HEK293 (cell line): ENCODE results near the gene GPR34.

ENCODE experiments used
- CTCF ChIA-PET: fragments of 350-600 bp; formaldehyde crosslinking; extraction: SDS; loops from one replicate; lab custom pipeline; 2021; ENCODE audit warnings: antibody characterized with exemption; lab: Yijun Ruan, JAX
- POLR2A ChIA-PET: fragments of 300-600 bp; formaldehyde crosslinking; extraction: SDS; loops from one replicate; lab custom pipeline; 2020; ENCODE audit warnings: antibody characterized with exemption, inconsistent platforms; lab: Yijun Ruan, JAX
- H3K27ac ChIP-seq: fragments of 200-500 bp; sonication (Bioruptor generic); 2 replicates; pipeline ENCODE4 v1.5.1; 2014; ENCODE audit warnings: low read depth, low read length, control low read depth, inconsistent platforms; ENCODE audit errors: extremely low read depth
- H3K36me3 ChIP-seq, 2 experiments: fragments of 200-500 bp in 1 of 2; sonication (Bioruptor generic) in 1 of 2; 1 replicate in 1 of 2; 2 replicates in 1 of 2; pipeline ENCODE4 v1.5.1; 2014 to 2017; ENCODE audit warnings: inconsistent platforms in 2 of 2, low read length in 2 of 2; ENCODE audit not compliant: control insufficient read depth in 2 of 2, insufficient read depth in 1 of 2
- H3K4me1 ChIP-seq: fragments of 200-500 bp; sonication (Bioruptor generic); 2 replicates; pipeline ENCODE4 v1.5.1; 2014; ENCODE audit warnings: mild to moderate bottlenecking, low read length, inconsistent platforms; ENCODE audit not compliant: control insufficient read depth, insufficient read depth
- H3K4me3 ChIP-seq: 2 replicates; pipeline ENCODE4 v1.5.1; 2011; ENCODE audit warnings: low read depth, mild to moderate bottlenecking, control low read depth, low read length, moderate library complexity
- H3K9me3 ChIP-seq: fragments of 200-500 bp; sonication (Bioruptor generic); 2 replicates; pipeline ENCODE4 v1.5.1; 2014; ENCODE audit warnings: low read depth, low read length, inconsistent platforms; ENCODE audit not compliant: control insufficient read depth, insufficient read depth
- KLF1 ChIP-seq: fragments of 450-650 bp; formaldehyde crosslinking; IDR thresholded peaks from 2 replicates; pipeline ENCODE4 v1.5.1; 2016; ENCODE audit warnings: missing biosample characterization, missing genetic modification characterization
- MYNN ChIP-seq: fragments of 450-650 bp; formaldehyde crosslinking; IDR thresholded peaks from 2 replicates; pipeline ENCODE4 v1.5.1; 2016; ENCODE audit warnings: missing biosample characterization, missing genetic modification characterization, borderline replicate concordance
- ZBTB21 ChIP-seq: fragments of 450-650 bp; formaldehyde crosslinking; IDR thresholded peaks from 2 replicates; pipeline ENCODE4 v1.5.1; 2017; ENCODE audit warnings: missing biosample characterization, missing genetic modification characterization
- ZIC2 ChIP-seq: fragments of 450-650 bp; formaldehyde crosslinking; IDR thresholded peaks from 2 replicates; pipeline ENCODE4 v1.5.1; 2016; ENCODE audit warnings: missing biosample characterization, missing genetic modification characterization
- ZNF121 ChIP-seq: fragments of 450-650 bp; formaldehyde crosslinking; IDR thresholded peaks from 2 replicates; pipeline ENCODE4 v1.5.1; 2016; ENCODE audit warnings: missing biosample characterization, missing genetic modification characterization
- ZNF133 ChIP-seq: fragments of 450-650 bp; formaldehyde crosslinking; IDR thresholded peaks from 2 replicates; pipeline ENCODE4 v1.5.1; 2016; ENCODE audit warnings: missing biosample characterization, missing genetic modification characterization
- ZNF155 ChIP-seq: fragments of 450-650 bp; formaldehyde crosslinking; IDR thresholded peaks from 2 replicates; pipeline ENCODE4 v1.5.1; 2016; ENCODE audit warnings: missing biosample characterization, missing genetic modification characterization
- ZNF23 ChIP-seq: fragments of 450-650 bp; formaldehyde crosslinking; IDR thresholded peaks from 2 replicates; pipeline ENCODE4 v1.5.1; 2016; ENCODE audit warnings: missing biosample characterization, missing genetic modification characterization, borderline replicate concordance
- ZNF274 ChIP-seq, 2 experiments: fragments of 200-500 bp in 1 of 2; fragments of 450-650 bp in 1 of 2; sonication (Bioruptor generic) in 1 of 2; formaldehyde crosslinking in 1 of 2; IDR thresholded peaks; 2 replicates each; pipeline versions ENCODE4 v1.5.1 to v1.6.1; 2014 to 2016; ENCODE audit warnings: borderline replicate concordance in 1 of 2, inconsistent platforms in 1 of 2, low read length in 1 of 2, missing biosample characterization in 1 of 2, missing genetic modification characterization in 1 of 2
- ZNF302 ChIP-seq: fragments of 450-650 bp; formaldehyde crosslinking; IDR thresholded peaks from 2 replicates; pipeline ENCODE4 v1.5.1; 2016; ENCODE audit warnings: missing biosample characterization, missing genetic modification characterization, low read depth
- ZNF324 ChIP-seq: fragments of 450-650 bp; formaldehyde crosslinking; IDR thresholded peaks from 2 replicates; pipeline ENCODE4 v1.5.1; 2016; ENCODE audit warnings: missing biosample characterization, missing genetic modification characterization
- ZNF335 ChIP-seq: fragments of 450-650 bp; formaldehyde crosslinking; conservative IDR thresholded peaks from 2 replicates; pipeline ENCODE4 v1.5.1; 2016; ENCODE audit warnings: missing biosample characterization, missing genetic modification characterization
- ZNF354C ChIP-seq: fragments of 450-650 bp; formaldehyde crosslinking; IDR thresholded peaks from 2 replicates; pipeline ENCODE4 v1.5.1; 2016; ENCODE audit warnings: missing biosample characterization, missing genetic modification characterization, low read depth, borderline replicate concordance
- ZNF48 ChIP-seq: fragments of 450-650 bp; formaldehyde crosslinking; IDR thresholded peaks from 2 replicates; pipeline ENCODE4 v1.5.1; 2016; ENCODE audit warnings: missing biosample characterization, missing genetic modification characterization
- ZNF510 ChIP-seq: fragments of 450-650 bp; formaldehyde crosslinking; IDR thresholded peaks from 2 replicates; pipeline ENCODE4 v1.5.1; 2018; ENCODE audit warnings: mild to moderate bottlenecking, missing genetic modification characterization, missing biosample characterization; ENCODE audit not compliant: insufficient replicate concordance
- ZNF530 ChIP-seq: fragments of 450-650 bp; formaldehyde crosslinking; IDR thresholded peaks from 2 replicates; pipeline ENCODE4 v1.5.1; 2016; ENCODE audit warnings: low read depth, missing biosample characterization, missing genetic modification characterization
- ZNF544 ChIP-seq: fragments of 450-650 bp; formaldehyde crosslinking; IDR thresholded peaks from 2 replicates; pipeline ENCODE4 v1.5.0; 2017; ENCODE audit warnings: missing biosample characterization, missing genetic modification characterization
- ZNF548 ChIP-seq: fragments of 450-650 bp; formaldehyde crosslinking; IDR thresholded peaks from 2 replicates; pipeline ENCODE4 v1.5.1; 2016; ENCODE audit warnings: missing biosample characterization, missing genetic modification characterization
- ZNF555 ChIP-seq: fragments of 450-650 bp; formaldehyde crosslinking; conservative IDR thresholded peaks from 2 replicates; pipeline ENCODE4 v1.5.1; 2017; ENCODE audit warnings: missing biosample characterization, mild to moderate bottlenecking, missing genetic modification characterization, inconsistent platforms
- ZNF585B ChIP-seq: fragments of 450-650 bp; formaldehyde crosslinking; IDR thresholded peaks from 2 replicates; pipeline ENCODE4 v1.5.1; 2016; ENCODE audit warnings: missing biosample characterization, missing genetic modification characterization
- ZNF600 ChIP-seq: fragments of 450-650 bp; formaldehyde crosslinking; IDR thresholded peaks from 2 replicates; pipeline ENCODE4 v1.5.1; 2016; ENCODE audit warnings: missing biosample characterization, missing genetic modification characterization
- ZNF677 ChIP-seq: fragments of 450-650 bp; IDR thresholded peaks from 2 replicates; pipeline ENCODE4 v1.5.0; 2018; ENCODE audit warnings: missing biosample characterization, mild to moderate bottlenecking, missing genetic modification characterization, moderate library complexity
- TF ChIP-seq, protein P1 (sequence below): fragments of 450-650 bp; formaldehyde crosslinking; optimal IDR thresholded peaks from 2 replicates; pipeline ENCODE3; 2016; ENCODE audit warnings: missing biosample characterization, mild to moderate bottlenecking, missing genetic modification characterization
- TF ChIP-seq, protein P2 (sequence below): fragments of 450-650 bp; formaldehyde crosslinking; IDR thresholded peaks from 2 replicates; pipeline ENCODE4 v1.5.1; 2016; ENCODE audit warnings: missing biosample characterization, missing genetic modification characterization
- TF ChIP-seq, protein P3 (sequence below): fragments of 450-650 bp; formaldehyde crosslinking; IDR thresholded peaks from 2 replicates; pipeline ENCODE4 v1.5.1; 2016; ENCODE audit warnings: missing biosample characterization, missing genetic modification characterization
- TF ChIP-seq, protein P4 (sequence below): fragments of 450-650 bp; formaldehyde crosslinking; IDR thresholded peaks from 2 replicates; pipeline ENCODE4 v1.5.1; 2016; ENCODE audit warnings: missing biosample characterization, missing genetic modification characterization

The GPR34 gene

DNA sequence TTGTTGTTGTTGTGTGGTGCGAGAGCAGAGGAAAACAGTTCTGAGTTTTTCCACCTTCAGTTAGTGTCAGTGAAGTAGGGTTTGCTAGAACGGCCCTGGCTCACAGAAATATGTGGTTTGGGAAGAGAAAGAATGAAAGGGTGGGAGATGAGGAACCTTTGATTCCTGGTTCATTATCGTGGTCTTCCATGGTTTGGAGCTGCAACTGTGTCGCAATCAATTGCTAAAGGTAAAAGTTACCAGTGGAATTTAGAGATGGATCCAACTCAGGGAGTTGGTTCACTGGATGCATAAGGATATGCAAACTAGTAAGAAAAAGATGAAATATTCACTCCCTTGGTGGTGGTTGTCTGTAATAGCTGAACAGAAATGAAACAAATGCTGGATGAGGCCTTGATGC, 35.6 kb upstream of the GPR34 start:
- Histone ChIP-seq H3K4me3 (no peak overlapping the region), H3K4me1 (no peaks in the 10 kb centered on the region), H3K27ac (no peak overlapping the region), H3K36me3 (peaks cover 5 to 37% of the 10 kb centered on the region in 2 experiments; a peak in 2 of 3 replicates), H3K9me3 (no peaks in the 10 kb centered on the region)
- CTCF ChIA-PET, result interaction anchor here (1.8 kb wide), 1 partner anchor 14 kb away, joined by 9 read pairs; no protein-coding TSS in a partner anchor
- TF ChIP-seq ZNF530 (tag by site-specific recombination) (no peak), KLF1 (no peak), ZNF302 (tag by site-specific recombination) (no peak), MYNN (tag by site-specific recombination) (no peak), ZNF600 (no peak), ZNF133 (tag by site-specific recombination) (no peak), ZNF510 (tag by site-specific recombination) (no peak), ZIC2 (tag by site-specific recombination) (no peak), ZNF274 (IDR thresholded peaks at IDR 0.05; ENCODE audit: low read length) (no peak), ZNF274 (tag by site-specific recombination; IDR thresholded peaks at IDR 0.05; ENCODE audit: borderline replicate concordance) (no peak), ZNF544 (tag by site-specific recombination) (no peak), ZNF48 (no peak), ZNF121 (tag by site-specific recombination) (no peak), ZNF354C (tag by site-specific recombination) (no peak), ZNF23 (tag by site-specific recombination) (no peak)
- TF ChIP-seq, protein P1, sequence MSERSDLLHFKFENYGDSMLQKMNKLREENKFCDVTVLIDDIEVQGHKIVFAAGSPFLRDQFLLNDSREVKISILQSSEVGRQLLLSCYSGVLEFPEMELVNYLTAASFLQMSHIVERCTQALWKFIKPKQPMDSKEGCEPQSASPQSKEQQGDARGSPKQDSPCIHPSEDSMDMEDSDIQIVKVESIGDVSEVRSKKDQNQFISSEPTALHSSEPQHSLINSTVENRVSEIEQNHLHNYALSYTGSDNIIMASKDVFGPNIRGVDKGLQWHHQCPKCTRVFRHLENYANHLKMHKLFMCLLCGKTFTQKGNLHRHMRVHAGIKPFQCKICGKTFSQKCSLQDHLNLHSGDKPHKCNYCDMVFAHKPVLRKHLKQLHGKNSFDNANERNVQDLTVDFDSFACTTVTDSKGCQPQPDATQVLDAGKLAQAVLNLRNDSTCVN (tag by site-specific recombination), result no peak
- TF ChIP-seq, protein P2, sequence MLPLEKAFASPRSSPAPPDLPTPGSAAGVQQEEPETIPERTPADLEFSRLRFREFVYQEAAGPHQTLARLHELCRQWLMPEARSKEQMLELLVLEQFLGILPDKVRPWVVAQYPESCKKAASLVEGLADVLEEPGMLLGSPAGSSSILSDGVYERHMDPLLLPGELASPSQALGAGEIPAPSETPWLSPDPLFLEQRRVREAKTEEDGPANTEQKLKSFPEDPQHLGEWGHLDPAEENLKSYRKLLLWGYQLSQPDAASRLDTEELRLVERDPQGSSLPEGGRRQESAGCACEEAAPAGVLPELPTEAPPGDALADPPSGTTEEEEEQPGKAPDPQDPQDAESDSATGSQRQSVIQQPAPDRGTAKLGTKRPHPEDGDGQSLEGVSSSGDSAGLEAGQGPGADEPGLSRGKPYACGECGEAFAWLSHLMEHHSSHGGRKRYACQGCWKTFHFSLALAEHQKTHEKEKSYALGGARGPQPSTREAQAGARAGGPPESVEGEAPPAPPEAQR (tag by site-specific recombination), result no peak
- POLR2A ChIA-PET, result no interaction called here

DNA sequence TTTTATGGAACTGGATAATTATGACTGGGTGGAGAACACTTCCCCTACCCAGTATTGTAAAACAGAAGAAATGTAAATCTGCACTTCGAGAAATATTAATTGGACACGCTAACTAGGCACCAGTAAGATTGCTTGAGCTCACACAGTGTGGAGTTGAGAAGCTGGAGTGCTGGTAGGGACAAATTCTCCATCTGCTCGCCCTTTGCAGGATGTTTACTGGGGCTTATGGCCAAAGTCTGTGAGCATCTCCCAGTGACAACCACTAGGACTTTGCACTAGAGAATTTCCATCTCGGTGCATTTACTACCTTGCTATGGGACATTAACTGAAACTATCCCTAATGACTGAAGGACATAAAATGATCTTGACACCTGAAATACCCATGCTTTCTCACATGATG, 33.7 kb upstream of the GPR34 start:
- no peak for TF ChIP-seq ZNF23 (tag by site-specific recombination)
- no peak for TF ChIP-seq ZNF155 (tag by site-specific recombination)
- TF ChIP-seq ZNF677, result no peak
- no peak for TF ChIP-seq ZBTB21 (tag by site-specific recombination)
- ChIA-PET POLR2A (no interaction called here), CTCF (no interaction called here)
- Histone ChIP-seq H3K9me3 (no peaks in the 10 kb centered on the region), H3K36me3 (peaks cover 11 to 52% of the 10 kb centered on the region in 2 experiments; a peak in 2 of 3 replicates), H3K4me3 (no peak overlapping the region), H3K4me1 (no peaks in the 10 kb centered on the region), H3K27ac (no peak overlapping the region)

DNA sequence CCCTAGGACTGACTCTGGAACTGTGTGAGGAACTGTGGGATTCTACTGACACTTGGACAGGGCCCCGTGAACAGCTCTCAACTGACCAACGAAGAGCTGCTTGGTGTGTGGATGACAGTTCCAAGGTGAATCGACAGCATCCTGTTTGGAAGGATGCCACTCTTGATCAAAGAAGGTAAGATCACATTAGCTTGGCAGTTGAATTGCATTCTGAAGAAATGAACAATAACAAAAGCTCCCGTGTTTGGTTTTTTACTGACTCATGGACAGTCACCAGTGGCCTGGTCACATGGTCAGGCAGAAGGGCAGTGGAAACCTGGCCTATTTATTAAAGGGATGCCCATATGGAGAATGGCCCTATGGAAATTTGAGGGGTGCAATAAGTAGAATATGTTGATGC, 33.1 kb upstream of the GPR34 start:
- Histone ChIP-seq H3K4me3 (no peak overlapping the region), H3K36me3 (peaks cover 11 to 55% of the 10 kb centered on the region in 2 experiments; a peak in 2 of 3 replicates), H3K4me1 (no peaks in the 10 kb centered on the region), H3K9me3 (no peaks in the 10 kb centered on the region), H3K27ac (no peak overlapping the region)
- POLR2A ChIA-PET, result no interaction called here
- CTCF ChIA-PET, result interaction anchor here (0.6 kb wide), 1 partner anchor 95 kb away, joined by 3 read pairs; no protein-coding TSS in a partner anchor
- no peak for TF ChIP-seq ZNF335 (tag by site-specific recombination)
- TF ChIP-seq, protein P3, sequence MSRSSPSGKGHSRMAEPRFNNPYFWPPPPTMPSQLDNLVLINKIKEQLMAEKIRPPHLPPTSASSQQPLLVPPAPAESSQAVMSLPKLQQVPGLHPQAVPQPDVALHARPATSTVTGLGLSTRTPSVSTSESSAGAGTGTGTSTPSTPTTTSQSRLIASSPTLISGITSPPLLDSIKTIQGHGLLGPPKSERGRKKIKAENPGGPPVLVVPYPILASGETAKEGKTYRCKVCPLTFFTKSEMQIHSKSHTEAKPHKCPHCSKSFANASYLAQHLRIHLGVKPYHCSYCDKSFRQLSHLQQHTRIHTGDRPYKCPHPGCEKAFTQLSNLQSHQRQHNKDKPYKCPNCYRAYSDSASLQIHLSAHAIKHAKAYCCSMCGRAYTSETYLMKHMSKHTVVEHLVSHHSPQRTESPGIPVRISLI (tag by site-specific recombination), result no peak
- no peak for TF ChIP-seq ZNF548 (tag by site-specific recombination)
- no peak for TF ChIP-seq ZNF510 (tag by site-specific recombination)
- TF ChIP-seq, protein P4, sequence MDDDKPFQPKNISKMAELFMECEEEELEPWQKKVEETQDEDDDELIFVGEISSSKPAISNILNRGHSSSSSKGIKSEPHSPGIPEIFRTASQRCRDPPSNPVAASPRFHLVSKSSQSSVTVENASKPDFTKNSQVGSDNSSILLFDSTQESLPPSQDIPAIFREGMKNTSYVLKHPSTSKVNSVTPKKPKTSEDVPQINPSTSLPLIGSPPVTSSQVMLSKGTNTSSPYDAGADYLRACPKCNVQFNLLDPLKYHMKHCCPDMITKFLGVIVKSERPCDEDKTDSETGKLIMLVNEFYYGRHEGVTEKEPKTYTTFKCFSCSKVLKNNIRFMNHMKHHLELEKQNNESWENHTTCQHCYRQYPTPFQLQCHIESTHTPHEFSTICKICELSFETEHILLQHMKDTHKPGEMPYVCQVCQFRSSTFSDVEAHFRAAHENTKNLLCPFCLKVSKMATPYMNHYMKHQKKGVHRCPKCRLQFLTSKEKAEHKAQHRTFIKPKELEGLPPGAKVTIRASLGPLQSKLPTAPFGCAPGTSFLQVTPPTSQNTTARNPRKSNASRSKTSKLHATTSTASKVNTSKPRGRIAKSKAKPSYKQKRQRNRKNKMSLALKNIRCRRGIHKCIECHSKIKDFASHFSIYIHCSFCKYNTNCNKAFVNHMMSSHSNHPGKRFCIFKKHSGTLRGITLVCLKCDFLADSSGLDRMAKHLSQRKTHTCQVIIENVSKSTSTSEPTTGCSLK (tag by site-specific recombination), result no peak
- no peak for TF ChIP-seq ZNF585B (tag by site-specific recombination)
- no peak for TF ChIP-seq ZNF274 (IDR thresholded peaks at IDR 0.05; ENCODE audit: low read length)
- no peak for TF ChIP-seq ZNF274 (tag by site-specific recombination; IDR thresholded peaks at IDR 0.05; ENCODE audit: borderline replicate concordance)
- TF ChIP-seq ZNF324 (tag by site-specific recombination), result no peak
- no peak for TF ChIP-seq ZNF555 (tag by site-specific recombination)
